Measurements from ENCODE around the gene SYNPO2L.
"Not testable (repeated sequence)": the region's sequence is repeated elsewhere in the genome, so short reads cannot be mapped to it uniquely, and the experiment has no call there.

Gene SYNPO2L

GRCh38 chr10:73620974-73621373 lies 34.9 kb downstream of the SYNPO2L start:
- not testable (repeated sequence) for DNase-seq (ENCODE audit: low read depth)

GRCh38 chr10:73617143-73617542 lies 38.7 kb downstream of the SYNPO2L start:
- not testable (repeated sequence) for DNase-seq (ENCODE audit: low read depth)

- DNase-seq (ENCODE audit: low read depth), result no peak
Observed at GRCh38 chr10:73614720-73615119, 41.1 kb downstream of the SYNPO2L start.

GRCh38 chr10:73609116-73609515 lies 46.7 kb downstream of the SYNPO2L start:
- DNase-seq (ENCODE audit: low read depth), result no peak

DNA sequence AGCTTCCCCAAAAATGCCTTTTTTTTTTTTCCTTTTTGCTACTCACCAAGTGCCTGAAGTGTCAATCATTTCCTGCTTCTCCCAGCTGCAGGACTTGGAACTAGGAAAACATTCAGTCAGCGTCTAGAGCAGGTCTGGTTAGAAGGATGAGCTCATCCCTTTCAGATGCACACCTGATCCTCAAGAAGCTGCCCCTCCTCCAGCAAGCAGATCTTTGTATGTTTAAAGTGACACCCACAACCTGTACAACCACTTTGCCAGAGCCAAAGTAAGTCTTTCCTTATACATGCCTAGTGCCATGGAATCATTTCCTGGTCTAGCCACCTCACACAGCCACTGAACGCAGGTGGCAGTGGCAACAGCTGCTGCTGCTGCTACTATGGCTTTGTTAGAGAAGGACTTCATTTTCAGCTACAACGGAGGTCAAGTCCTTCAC lies 54.3 kb downstream of the SYNPO2L start:
- DNase-seq (ENCODE audit: low read depth), result no peak

DNA sequence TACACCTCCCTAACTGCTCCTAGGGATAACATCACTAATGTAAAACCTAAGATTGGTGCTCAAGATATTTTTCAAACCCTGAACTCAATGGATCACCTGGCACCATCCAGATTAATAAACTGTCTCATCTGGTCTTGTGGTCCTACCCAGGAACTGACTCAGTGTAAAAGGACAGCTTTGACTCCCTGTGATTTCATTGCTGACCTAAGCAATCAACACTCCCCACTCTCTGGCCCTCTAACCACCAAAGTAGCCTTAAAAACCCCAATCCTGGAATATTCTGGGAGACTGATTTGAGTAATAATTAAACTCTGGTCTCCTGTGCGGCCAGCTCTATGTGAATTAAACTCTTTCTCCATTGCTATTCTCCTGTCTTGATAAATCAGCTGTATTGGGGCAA lies 58.5 kb downstream of the SYNPO2L start:
- DNase-seq (ENCODE audit: low read depth), result no peak
